Body of pancreas (tissue), 4 donors: ENCODE results near the gene ATRN.

Source experiments
- CTCF ChIP-seq, 7 experiments: fragments of 450-650 bp in 4 of 7; fragments of 200-600 bp in 3 of 7; sonication (generic) in 3 of 7; IDR thresholded peaks; one replicate each; pipeline ENCODE4 v1.5.1; 2016 to 2019; ENCODE audit warnings: antibody characterized with exemption in 7 of 7
- POLR2A ChIP-seq, 3 donors: fragments of 450-650 bp; IDR thresholded peaks; one replicate each; pipeline ENCODE4 v1.6.1; 2016; ENCODE audit warnings: antibody characterized with exemption in 3 of 3, mild to moderate bottlenecking in 2 of 3

- no peak for TF ChIP-seq CTCF (IDR thresholded peaks at IDR 0.05)
- no peak for TF ChIP-seq POLR2A (IDR thresholded peaks at IDR 0.05)
Measured at GRCh38 chr20:3696745-3697587, 226.1 kb downstream of the ATRN start.
